ENCODE results near the gene KCNJ8. TPM values are rescaled to one million over a fixed set of nuclear protein-coding genes. Genes with fewer than 3 reads are reported as not detected.

Gene KCNJ8
- total and polyA plus RNA-seq, 2 of the 8 experiments (the other 6 are each of a cell fraction or from before 2014, with no cell fraction given) = 0.48 to 1.4 TPM

- Histone ChIP-seq H3K79me2 (ENCODE audit: control insufficient read depth in 1 of 2, insufficient read depth in 2 of 2, low read length in 2 of 2) (no peaks in the 10 kb centered on the region), H3K9me3 (ENCODE audit: insufficient read depth in 2 of 2, low read depth in 1 of 2, low read length in 1 of 2) (no peaks in the 10 kb centered on the region), H4K5ac (ENCODE audit: insufficient read length, low read depth, low read length) (no peak overlapping the region), H2BK20ac (ENCODE audit: low read length) (no peak overlapping the region), H2BK5ac (ENCODE audit: low read depth, low read length) (no peak overlapping the region), H3K9ac (replicated peaks in 1 of 4; ENCODE audit: extremely low read depth in 1 of 4, low read depth in 3 of 4, low read length in 3 of 4) (no peak overlapping the region), H3K36me3 (ENCODE audit: control insufficient read depth in 2 of 4, insufficient read depth in 4 of 4, low read length in 3 of 4) (no peaks in the 10 kb centered on the region), H3K56ac (replicated peaks; ENCODE audit: insufficient read length, low read depth, low read length) (no peak overlapping the region), H3K4me1 (replicated peaks in 1 of 4; ENCODE audit: control insufficient read depth in 3 of 4, insufficient read depth in 4 of 4, low read length in 3 of 4) (no peaks in the 10 kb centered on the region), H4K91ac (replicated peaks; ENCODE audit: insufficient read length, low read length) (no peak overlapping the region), H2AFZ (ENCODE audit: low read length) (no peak overlapping the region), H3K14ac (ENCODE audit: insufficient read length) (no peak overlapping the region), H2BK120ac (replicated peaks; ENCODE audit: low read depth, low read length) (no peak overlapping the region), H3K18ac (ENCODE audit: extremely low read depth, low read length) (no peak overlapping the region), H2AK5ac (ENCODE audit: low read depth, low read length) (no peak overlapping the region), H4K8ac (ENCODE audit: extremely low read depth, insufficient read depth, low read length) (no peak overlapping the region), H3K4me2 (ENCODE audit: insufficient read depth in 1 of 2, low read depth in 2 of 2, low read length in 2 of 2) (no peak overlapping the region), H4K20me1 (replicated peaks in 1 of 2; ENCODE audit: control insufficient read depth in 1 of 2, insufficient read depth in 2 of 2, low read length in 2 of 2) (peaks cover 0 to 1% of the 10 kb centered on the region in 2 experiments), H3K4ac (replicated peaks; ENCODE audit: insufficient read length, low read depth, low read length) (no peak overlapping the region), H3K79me1 (ENCODE audit: low read depth, low read length) (no peaks in the 10 kb centered on the region), H2BK15ac (ENCODE audit: low read length) (no peak overlapping the region), H3K27me3 (replicated peaks in 1 of 4; ENCODE audit: control insufficient read depth in 3 of 4, extremely low read depth in 1 of 4, insufficient read depth in 3 of 4, low read length in 3 of 4) (no peaks in the 10 kb centered on the region), H2BK12ac (ENCODE audit: low read depth, low read length) (no peak overlapping the region), H3K23me2 (ENCODE audit: low read depth, low read length) (no peaks in the 10 kb centered on the region), H3K4me3 (ENCODE audit: extremely low read depth in 1 of 4, insufficient read depth in 2 of 4, low read depth in 3 of 4, low read length in 4 of 4) (no peak overlapping the region), H3K23ac (ENCODE audit: insufficient read length) (no peak overlapping the region), H3K27ac (ENCODE audit: low read depth, low read length) (no peak overlapping the region)
- ChIA-PET POLR2A (ENCODE audit: partially characterized antibody) (no interaction called here), CTCF (ENCODE audit: partially characterized antibody) (no interaction called here)
- DNase-seq (ENCODE audit: low read depth in 1 of 2, low spot score in 2 of 2) (no peak), FAIRE-seq (no peak)
- TF ChIP-seq EZH2 (IDR thresholded peaks at IDR 0.05; ENCODE audit: low read depth, low read length, severe bottlenecking) = no peak
- TF ChIP-seq SIN3A (conservative IDR thresholded peaks at IDR 0.05 in 1 of 2, IDR thresholded peaks at IDR 0.05 in 1 of 2; ENCODE audit: low read depth in 1 of 2, low read length in 2 of 2) = no peak
Measured at GRCh38 chr12:21813125-21813524, 38.6 kb upstream of the KCNJ8 start.
